ENCODE data around the gene ARID5B.

Gene ARID5B

GRCh38 chr10:62106929-62107519, 205.5 kb downstream of the ARID5B start:
- H3K27me3 ChIP-seq = no peaks in the 10 kb centered on the region
- H4K20me1 ChIP-seq = no peaks in the 10 kb centered on the region
- TF ChIP-seq Cebpa-rat (IDR thresholded peaks at IDR 0.05) = no peak
- H3K4me3 ChIP-seq = no peak overlapping the region
- H3K9ac ChIP-seq = no peak overlapping the region
- no peaks in the 10 kb centered on the region for H3K36me3 ChIP-seq
- H3K9me3 ChIP-seq = no peaks in the 10 kb centered on the region
- H3K27ac ChIP-seq = no peak overlapping the region
- peaks cover 71% of the 10 kb centered on the region for H3K4me1 ChIP-seq
- no peak overlapping the region for H3K4me2 ChIP-seq

GRCh38 chr10:62108759-62109586, 207.5 kb downstream of the ARID5B start:
- H3K4me2 ChIP-seq = peak overlapping the region; percentile 57
- H3K36me3 ChIP-seq = no peaks in the 10 kb centered on the region
- no peak overlapping the region for H3K9ac ChIP-seq
- no peaks in the 10 kb centered on the region for H3K27me3 ChIP-seq
- H3K9me3 ChIP-seq = no peaks in the 10 kb centered on the region
- peak overlapping the region; percentile 77 for H3K27ac ChIP-seq
- H4K20me1 ChIP-seq = no peaks in the 10 kb centered on the region
- peaks cover 71% of the 10 kb centered on the region for H3K4me1 ChIP-seq
- no peak overlapping the region for H3K4me3 ChIP-seq
- no peak for TF ChIP-seq Cebpa-rat (IDR thresholded peaks at IDR 0.05)

- Histone ChIP-seq H3K4me3 (no peak overlapping the region), H3K27me3 (no peaks in the 10 kb centered on the region), H3K36me3 (no peaks in the 10 kb centered on the region), H3K9ac (no peak overlapping the region; the same call in 1 of the 2 replicates), H3K4me1 (peaks cover 67% of the 10 kb centered on the region), H3K9me3 (no peaks in the 10 kb centered on the region), H4K20me1 (no peaks in the 10 kb centered on the region), H3K4me2 (peak overlapping the region; percentile 57), H3K27ac (peak overlapping the region; percentile 77)
- TF ChIP-seq Cebpa-rat (IDR thresholded peaks at IDR 0.05) = no peak
These were observed 208.2 kb downstream of the ARID5B start for GRCh38 chr10:62109587-62110293.

GRCh38 chr10:62112300-62112699, 210.8 kb downstream of the ARID5B start:
- Histone ChIP-seq H3K4me3 (no peak overlapping the region), H3K4me1 (peaks cover 44% of the 10 kb centered on the region), H3K4me2 (no peak overlapping the region), H4K20me1 (no peaks in the 10 kb centered on the region), H3K36me3 (no peaks in the 10 kb centered on the region), H3K27me3 (no peaks in the 10 kb centered on the region), H3K9ac (no peak overlapping the region), H3K9me3 (no peaks in the 10 kb centered on the region), H3K27ac (no peak overlapping the region)
- TF ChIP-seq Cebpa-rat (IDR thresholded peaks at IDR 0.05) = no peak

GRCh38 chr10:62112963-62113362, 211.5 kb downstream of the ARID5B start:
- Histone ChIP-seq H3K4me2 (no peak overlapping the region), H3K9me3 (no peaks in the 10 kb centered on the region), H4K20me1 (no peaks in the 10 kb centered on the region), H3K9ac (no peak overlapping the region), H3K4me1 (peaks cover 38% of the 10 kb centered on the region), H3K27me3 (no peaks in the 10 kb centered on the region), H3K4me3 (no peak overlapping the region), H3K27ac (no peak overlapping the region), H3K36me3 (no peaks in the 10 kb centered on the region)
- no peak for TF ChIP-seq Cebpa-rat (IDR thresholded peaks at IDR 0.05)

- no peak for TF ChIP-seq Cebpa-rat (IDR thresholded peaks at IDR 0.05)
- no peaks in the 10 kb centered on the region for H4K20me1 ChIP-seq
- no peak overlapping the region for H3K4me2 ChIP-seq
- no peaks in the 10 kb centered on the region for H3K27me3 ChIP-seq
- no peaks in the 10 kb centered on the region for H3K9me3 ChIP-seq
- no peak overlapping the region for H3K4me3 ChIP-seq
- no peak overlapping the region for H3K27ac ChIP-seq
- H3K4me1 ChIP-seq = peaks cover 30% of the 10 kb centered on the region
- H3K36me3 ChIP-seq = no peaks in the 10 kb centered on the region
- no peak overlapping the region for H3K9ac ChIP-seq
These were observed 212.2 kb downstream of the ARID5B start for GRCh38 chr10:62113680-62114079.

- no peak overlapping the region for H3K27ac ChIP-seq
- H3K9me3 ChIP-seq = no peaks in the 10 kb centered on the region
- H3K27me3 ChIP-seq = no peaks in the 10 kb centered on the region
- H3K4me1 ChIP-seq = peaks cover 14% of the 10 kb centered on the region
- no peaks in the 10 kb centered on the region for H3K36me3 ChIP-seq
- no peak overlapping the region for H3K9ac ChIP-seq
- no peak for TF ChIP-seq Cebpa-rat (IDR thresholded peaks at IDR 0.05)
- no peaks in the 10 kb centered on the region for H4K20me1 ChIP-seq
- no peak overlapping the region for H3K4me3 ChIP-seq
- no peak overlapping the region for H3K4me2 ChIP-seq
These were observed 213.8 kb downstream of the ARID5B start for GRCh38 chr10:62115321-62115720.

GRCh38 chr10:62115842-62116241, 214.3 kb downstream of the ARID5B start:
- Histone ChIP-seq H3K9ac (no peak overlapping the region), H3K36me3 (no peaks in the 10 kb centered on the region), H3K4me2 (no peak overlapping the region), H3K4me3 (no peak overlapping the region), H3K9me3 (no peaks in the 10 kb centered on the region), H3K4me1 (peaks cover 9% of the 10 kb centered on the region), H4K20me1 (no peaks in the 10 kb centered on the region), H3K27ac (no peak overlapping the region), H3K27me3 (no peaks in the 10 kb centered on the region)
- TF ChIP-seq Cebpa-rat (IDR thresholded peaks at IDR 0.05) = no peak

- no peak overlapping the region for H3K9ac ChIP-seq
- no peak overlapping the region for H3K4me3 ChIP-seq
- H3K4me1 ChIP-seq = no peaks in the 10 kb centered on the region
- no peaks in the 10 kb centered on the region for H4K20me1 ChIP-seq
- no peak overlapping the region for H3K4me2 ChIP-seq
- no peak overlapping the region for H3K27ac ChIP-seq
- no peaks in the 10 kb centered on the region for H3K36me3 ChIP-seq
- no peaks in the 10 kb centered on the region for H3K27me3 ChIP-seq
- H3K9me3 ChIP-seq = no peaks in the 10 kb centered on the region
- no peak for TF ChIP-seq Cebpa-rat (IDR thresholded peaks at IDR 0.05)
These were observed 215.4 kb downstream of the ARID5B start for GRCh38 chr10:62116896-62117295.

- no peaks in the 10 kb centered on the region for H3K4me1 ChIP-seq
- H3K4me3 ChIP-seq = no peak overlapping the region
- no peak for TF ChIP-seq Cebpa-rat (IDR thresholded peaks at IDR 0.05)
- H3K36me3 ChIP-seq = no peaks in the 10 kb centered on the region
- H3K27me3 ChIP-seq = no peaks in the 10 kb centered on the region
- H3K4me2 ChIP-seq = no peak overlapping the region
- no peaks in the 10 kb centered on the region for H4K20me1 ChIP-seq
- H3K9me3 ChIP-seq = peaks cover 27% of the 10 kb centered on the region
- no peak overlapping the region for H3K27ac ChIP-seq
- no peak overlapping the region for H3K9ac ChIP-seq
These were observed 219.7 kb downstream of the ARID5B start for GRCh38 chr10:62121187-62121530.

Measured in BLaER1 (cell line).